Measurements from ENCODE around the gene ACAD9. TPM values are rescaled to one million over a fixed set of nuclear protein-coding genes. Genes with fewer than 3 reads are reported as not detected.

ACAD9 gene
- total RNA-seq, 1 experiment from 2014 or later = 43.1 TPM

- Mint-ChIP-seq H3K27ac (ENCODE audit: low read depth, unreplicated experiment) (no peak overlapping the region), H3K9me3 (ENCODE audit: unreplicated experiment) (peaks cover 35% of the 10 kb centered on the region), H3K36me3 (ENCODE audit: insufficient read depth, unreplicated experiment) (peaks cover 6% of the 10 kb centered on the region), H3K4me3 (ENCODE audit: unreplicated experiment) (no peak overlapping the region), H3K4me1 (ENCODE audit: insufficient read depth, unreplicated experiment) (no peaks in the 10 kb centered on the region), H3K27me3 (ENCODE audit: insufficient read depth, unreplicated experiment) (no peaks in the 10 kb centered on the region)
- ChIA-PET POLR2A (no interaction called here), CTCF (no interaction called here)
- no peak for DNase-seq (ENCODE audit: unreplicated experiment)
- TF ChIP-seq CTCF (IDR thresholded peaks at IDR 0.05; ENCODE audit: unreplicated experiment) = no peak
- intact Hi-C loops (cut with micrococcal nuclease) = no loop called here
- no TSS peak for BruUV-seq (replicated peaks)
These were observed 23.9 kb upstream of the ACAD9 start for GRCh38 chr3:128855569-128855968.

GRCh38 chr3:128858167-128858566 lies 21.3 kb upstream of the ACAD9 start:
- no peak for TF ChIP-seq CTCF (IDR thresholded peaks at IDR 0.05; ENCODE audit: unreplicated experiment)
- no TSS peak for BruUV-seq (replicated peaks)
- Mint-ChIP-seq H3K27ac (ENCODE audit: low read depth, unreplicated experiment) (no peak overlapping the region), H3K4me1 (ENCODE audit: insufficient read depth, unreplicated experiment) (no peaks in the 10 kb centered on the region), H3K4me3 (ENCODE audit: unreplicated experiment) (no peak overlapping the region), H3K36me3 (ENCODE audit: insufficient read depth, unreplicated experiment) (peaks cover 6% of the 10 kb centered on the region), H3K9me3 (ENCODE audit: unreplicated experiment) (peaks cover 35% of the 10 kb centered on the region), H3K27me3 (ENCODE audit: insufficient read depth, unreplicated experiment) (no peaks in the 10 kb centered on the region)
- no peak for DNase-seq (ENCODE audit: unreplicated experiment)
- ChIA-PET POLR2A (no interaction called here), CTCF (no interaction called here)
- intact Hi-C loops (cut with micrococcal nuclease) = no loop called here

- Mint-ChIP-seq H3K4me3 (ENCODE audit: unreplicated experiment) (no peak overlapping the region), H3K4me1 (ENCODE audit: insufficient read depth, unreplicated experiment) (no peaks in the 10 kb centered on the region), H3K9me3 (ENCODE audit: unreplicated experiment) (peaks cover 27% of the 10 kb centered on the region), H3K36me3 (ENCODE audit: insufficient read depth, unreplicated experiment) (peaks cover 6% of the 10 kb centered on the region), H3K27me3 (ENCODE audit: insufficient read depth, unreplicated experiment) (no peaks in the 10 kb centered on the region), H3K27ac (ENCODE audit: low read depth, unreplicated experiment) (no peak overlapping the region)
- no peak for TF ChIP-seq CTCF (IDR thresholded peaks at IDR 0.05; ENCODE audit: unreplicated experiment)
- BruUV-seq (replicated peaks) = no TSS peak
- intact Hi-C loops (cut with micrococcal nuclease) = no loop called here
- ChIA-PET CTCF (no interaction called here), POLR2A (interaction anchor here (0.6 kb wide), 1 partner anchor 12 kb away, joined by 3 read pairs; no protein-coding TSS in a partner anchor)
- DNase-seq (ENCODE audit: unreplicated experiment) = no peak
These were observed 19.8 kb upstream of the ACAD9 start for GRCh38 chr3:128859630-128860029.

- no peaks in the 10 kb centered on the region for H3K36me3 Mint-ChIP-seq (ENCODE audit: insufficient read depth, unreplicated experiment)
- ChIA-PET POLR2A (interaction anchor here (1.2 kb wide), 1 partner anchor 9 kb away, joined by 3 read pairs; no protein-coding TSS in a partner anchor), CTCF (no interaction called here)
- no peak overlapping the region for H3K4me3 Mint-ChIP-seq (ENCODE audit: unreplicated experiment)
- peaks cover 20% of the 10 kb centered on the region for H3K9me3 Mint-ChIP-seq (ENCODE audit: unreplicated experiment)
- H3K4me1 Mint-ChIP-seq (ENCODE audit: insufficient read depth, unreplicated experiment) = no peaks in the 10 kb centered on the region
- intact Hi-C loops (cut with micrococcal nuclease) = no loop called here
- no peak for TF ChIP-seq CTCF (IDR thresholded peaks at IDR 0.05; ENCODE audit: unreplicated experiment)
- H3K27ac Mint-ChIP-seq (ENCODE audit: low read depth, unreplicated experiment) = no peak overlapping the region
- no peak for DNase-seq (ENCODE audit: unreplicated experiment)
- no TSS peak for BruUV-seq (replicated peaks)
- no peaks in the 10 kb centered on the region for H3K27me3 Mint-ChIP-seq (ENCODE audit: insufficient read depth, unreplicated experiment)
These were observed 17.9 kb upstream of the ACAD9 start for GRCh38 chr3:128861491-128861890.
